Neural progenitor cell (in vitro differentiated cells): ENCODE results near the gene NRP1.

Experiments
- EZH2phosphoT487 ChIP-seq: fragments of 200-600 bp; sonication (generic); IDR thresholded peaks from 2 replicates; pipeline ENCODE4 v1.6.1; 2017; ENCODE audit warnings: antibody characterized with exemption
- TF ChIP-seq, protein P1 (sequence below): fragments of 200-600 bp; sonication (generic); IDR thresholded peaks from 2 replicates; pipeline ENCODE4 v1.5.1; 2017; ENCODE audit warnings: antibody characterized with exemption, mild to moderate bottlenecking

DNA sequence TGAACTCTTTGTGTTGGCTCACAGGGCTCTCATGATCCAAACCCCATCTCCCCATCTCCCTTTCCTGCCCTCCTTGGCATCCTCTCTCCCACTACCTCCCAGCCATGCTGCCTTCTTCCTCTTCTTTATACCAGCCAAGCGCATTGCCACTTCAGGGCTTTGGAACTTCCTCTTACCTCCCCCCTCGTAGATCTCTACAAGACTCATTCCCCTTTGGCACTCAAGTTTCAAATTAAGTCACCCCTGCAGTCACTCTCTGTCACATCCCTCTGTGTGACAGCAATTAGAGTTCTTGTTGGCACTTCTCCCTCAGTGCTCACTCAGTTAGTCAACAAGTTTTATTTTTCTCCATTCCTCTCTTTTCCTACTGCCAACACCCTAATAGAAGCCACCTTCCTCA is 20.8 kb upstream of the NRP1 start:
- TF ChIP-seq, protein P1, sequence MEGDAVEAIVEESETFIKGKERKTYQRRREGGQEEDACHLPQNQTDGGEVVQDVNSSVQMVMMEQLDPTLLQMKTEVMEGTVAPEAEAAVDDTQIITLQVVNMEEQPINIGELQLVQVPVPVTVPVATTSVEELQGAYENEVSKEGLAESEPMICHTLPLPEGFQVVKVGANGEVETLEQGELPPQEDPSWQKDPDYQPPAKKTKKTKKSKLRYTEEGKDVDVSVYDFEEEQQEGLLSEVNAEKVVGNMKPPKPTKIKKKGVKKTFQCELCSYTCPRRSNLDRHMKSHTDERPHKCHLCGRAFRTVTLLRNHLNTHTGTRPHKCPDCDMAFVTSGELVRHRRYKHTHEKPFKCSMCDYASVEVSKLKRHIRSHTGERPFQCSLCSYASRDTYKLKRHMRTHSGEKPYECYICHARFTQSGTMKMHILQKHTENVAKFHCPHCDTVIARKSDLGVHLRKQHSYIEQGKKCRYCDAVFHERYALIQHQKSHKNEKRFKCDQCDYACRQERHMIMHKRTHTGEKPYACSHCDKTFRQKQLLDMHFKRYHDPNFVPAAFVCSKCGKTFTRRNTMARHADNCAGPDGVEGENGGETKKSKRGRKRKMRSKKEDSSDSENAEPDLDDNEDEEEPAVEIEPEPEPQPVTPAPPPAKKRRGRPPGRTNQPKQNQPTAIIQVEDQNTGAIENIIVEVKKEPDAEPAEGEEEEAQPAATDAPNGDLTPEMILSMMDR, result no peak
- no peak for TF ChIP-seq EZH2phosphoT487
